Trophoblast cell (in vitro differentiated cells and primary cell): ENCODE results near the gene TMEM239.

ENCODE experiments used
- DNase-seq, 2 donors: peaks; one replicate each; pipeline ENCODE4 v3.0.0-alpha.2; 2016
- H2AFZ ChIP-seq: 2 replicates; pipeline ENCODE4 v1.6.1; 2013; ENCODE audit warnings: low read length, moderate library complexity, mild to moderate bottlenecking; ENCODE audit not compliant: insufficient read depth, poor library complexity
- H2AK5ac ChIP-seq: 2 replicates; pipeline ENCODE4 v1.6.1; 2013; ENCODE audit warnings: mild to moderate bottlenecking, low read length
- H2BK120ac ChIP-seq: 2 replicates; pipeline ENCODE4 v1.6.1; 2013; ENCODE audit warnings: low read length, mild to moderate bottlenecking, moderate library complexity; ENCODE audit not compliant: insufficient read depth, poor library complexity
- H2BK12ac ChIP-seq: 2 replicates; pipeline ENCODE4 v1.6.1; 2013; ENCODE audit warnings: mild to moderate bottlenecking, low read length, moderate library complexity
- H2BK5ac ChIP-seq: 2 replicates; pipeline ENCODE4 v1.6.1; 2013; ENCODE audit warnings: low read length, low read depth, moderate library complexity, mild to moderate bottlenecking; ENCODE audit not compliant: poor library complexity
- H3K14ac ChIP-seq: 2 replicates; pipeline ENCODE4 v1.6.1; 2013; ENCODE audit warnings: mild to moderate bottlenecking, low read length
- H3K18ac ChIP-seq: 2 replicates; pipeline ENCODE4 v1.6.1; 2013; ENCODE audit warnings: mild to moderate bottlenecking, low read length
- H3K23ac ChIP-seq: 2 replicates; pipeline ENCODE4 v1.6.1; 2013; ENCODE audit warnings: low read length
- H3K27ac ChIP-seq: 2 replicates; pipeline ENCODE4 v1.5.1; 2013; ENCODE audit warnings: low read depth, mild to moderate bottlenecking, inconsistent platforms, low read length, moderate library complexity
- H3K27me3 ChIP-seq: 2 replicates; pipeline ENCODE4 v1.6.1; 2013; ENCODE audit warnings: inconsistent platforms, mild to moderate bottlenecking, low read length, moderate library complexity; ENCODE audit not compliant: insufficient read depth
- H3K36me3 ChIP-seq, 2 experiments: 1 replicate in 1 of 2; 2 replicates in 1 of 2; pipeline ENCODE4 v1.6.1; 2013; ENCODE audit warnings: low read length in 2 of 2, mild to moderate bottlenecking in 2 of 2, moderate library complexity in 1 of 2; ENCODE audit not compliant: insufficient read depth in 2 of 2, control insufficient read depth in 1 of 2
- H3K4ac ChIP-seq: 2 replicates; pipeline ENCODE4 v1.6.1; 2013; ENCODE audit warnings: low read depth, mild to moderate bottlenecking, low read length, moderate library complexity
- H3K4me1 ChIP-seq, 2 experiments: 1 replicate in 1 of 2; 2 replicates in 1 of 2; pipeline ENCODE4 v1.6.1; 2013; ENCODE audit warnings: low read length in 2 of 2, mild to moderate bottlenecking in 2 of 2, moderate library complexity in 1 of 2; ENCODE audit not compliant: insufficient read depth in 2 of 2, control insufficient read depth in 1 of 2
- H3K4me2 ChIP-seq: 2 replicates; pipeline ENCODE4 v1.6.1; 2013; ENCODE audit warnings: inconsistent platforms, mild to moderate bottlenecking, low read length, moderate library complexity
- H3K4me3 ChIP-seq: 2 replicates; pipeline ENCODE4 v1.5.1; 2013; ENCODE audit warnings: mild to moderate bottlenecking, low read depth, low read length, inconsistent platforms
- H3K79me1 ChIP-seq: one replicate; pipeline ENCODE4 v1.6.1; 2013; ENCODE audit warnings: low read length
- H3K79me2 ChIP-seq: 2 replicates; pipeline ENCODE4 v1.6.1; 2013; ENCODE audit warnings: low read length, mild to moderate bottlenecking; ENCODE audit not compliant: control insufficient read depth, insufficient read depth, poor library complexity
- H3K9ac ChIP-seq: 2 replicates; pipeline ENCODE4 v1.6.1; 2013; ENCODE audit warnings: mild to moderate bottlenecking, low read length
- H3K9me3 ChIP-seq: 2 replicates; pipeline ENCODE4 v1.6.1; 2013; ENCODE audit warnings: low read depth, mild to moderate bottlenecking, control low read depth, inconsistent platforms, low read length; ENCODE audit not compliant: insufficient read depth
- H4K12ac ChIP-seq: 2 replicates; pipeline ENCODE4 v1.6.1; 2013; ENCODE audit warnings: low read depth, mild to moderate bottlenecking, low read length, moderate library complexity
- H4K8ac ChIP-seq: 2 replicates; pipeline ENCODE4 v1.6.1; 2013; ENCODE audit warnings: low read depth, mild to moderate bottlenecking, low read length, moderate library complexity
- H4K91ac ChIP-seq: one replicate; pipeline ENCODE4 v1.6.1; 2013; ENCODE audit warnings: low read depth, mild to moderate bottlenecking, low read length, moderate library complexity
- WGBS: extraction: QIAGEN DNeasy Blood & Tissue Kit; methylation state at CpG from one replicate; pipeline ENCODE4 v1.1.7; 2013; ENCODE audit warnings: missing lambda C conversion rate; ENCODE audit not compliant: insufficient read length, insufficient coverage; ENCODE audit errors: extremely low coverage; 5-methylcytosine and 5-hydroxymethylcytosine counted together

TMEM239 gene

DNA sequence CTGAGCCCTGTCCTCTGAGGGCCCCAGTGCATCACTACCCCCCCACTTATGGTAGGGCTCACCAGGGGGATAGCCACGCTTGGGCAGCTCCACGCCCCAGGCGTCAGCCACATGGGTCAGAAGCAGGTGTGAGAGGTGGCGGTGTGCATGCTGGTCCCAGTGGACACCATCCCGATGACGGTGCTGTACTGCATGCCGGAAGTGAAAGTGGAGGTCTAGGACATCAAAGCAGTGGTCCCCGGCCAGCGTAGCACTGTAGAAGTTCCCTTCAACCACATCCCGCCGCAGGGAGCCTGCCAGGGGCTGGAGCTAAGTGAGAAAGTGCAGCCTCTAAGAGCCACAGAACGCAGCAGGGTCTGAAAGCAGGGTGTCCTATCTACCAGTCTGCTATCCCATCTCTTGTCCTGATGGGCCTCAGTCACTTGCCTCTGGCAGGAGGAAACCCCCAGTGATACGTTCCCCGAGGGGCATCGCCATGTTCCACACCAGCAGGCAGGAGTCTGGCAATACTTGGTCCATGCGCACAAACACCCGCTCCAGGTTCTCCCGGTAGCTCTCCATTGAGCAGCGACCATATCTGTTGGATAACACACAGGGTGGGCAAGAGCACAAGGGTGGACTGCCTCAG is 22.1 kb downstream of the TMEM239 start:
- no peaks in the 10 kb centered on the region for H3K27me3 ChIP-seq
- no peak overlapping the region for H2AFZ ChIP-seq
- no peak overlapping the region for H2BK12ac ChIP-seq
- no peak overlapping the region for H2BK5ac ChIP-seq
- H3K18ac ChIP-seq = no peak overlapping the region
- H2AK5ac ChIP-seq = no peak overlapping the region
- no peak overlapping the region for H3K23ac ChIP-seq
- H3K36me3 ChIP-seq = peaks cover 9 to 19% of the 10 kb centered on the region in 2 experiments
- no peak overlapping the region for H2BK120ac ChIP-seq
- H4K12ac ChIP-seq = no peak overlapping the region
- peaks cover 6 to 9% of the 10 kb centered on the region in 2 experiments for H3K4me1 ChIP-seq
- WGBS = no CpG with 5 or more reads among the region's 19 CpGs
- no peak overlapping the region for H3K4me3 ChIP-seq
- H4K91ac ChIP-seq = no peak overlapping the region
- no peak for DNase-seq
- H3K14ac ChIP-seq = no peak overlapping the region
- H3K9ac ChIP-seq = no peak overlapping the region
- H3K79me1 ChIP-seq = peaks cover 9% of the 10 kb centered on the region
- H3K79me2 ChIP-seq = peaks cover 6% of the 10 kb centered on the region
- H3K4me2 ChIP-seq = no peak overlapping the region
- no peak overlapping the region for H4K8ac ChIP-seq
- H3K27ac ChIP-seq = no peak overlapping the region
- peaks cover 1% of the 10 kb centered on the region for H3K9me3 ChIP-seq
- H3K4ac ChIP-seq = no peak overlapping the region

DNA sequence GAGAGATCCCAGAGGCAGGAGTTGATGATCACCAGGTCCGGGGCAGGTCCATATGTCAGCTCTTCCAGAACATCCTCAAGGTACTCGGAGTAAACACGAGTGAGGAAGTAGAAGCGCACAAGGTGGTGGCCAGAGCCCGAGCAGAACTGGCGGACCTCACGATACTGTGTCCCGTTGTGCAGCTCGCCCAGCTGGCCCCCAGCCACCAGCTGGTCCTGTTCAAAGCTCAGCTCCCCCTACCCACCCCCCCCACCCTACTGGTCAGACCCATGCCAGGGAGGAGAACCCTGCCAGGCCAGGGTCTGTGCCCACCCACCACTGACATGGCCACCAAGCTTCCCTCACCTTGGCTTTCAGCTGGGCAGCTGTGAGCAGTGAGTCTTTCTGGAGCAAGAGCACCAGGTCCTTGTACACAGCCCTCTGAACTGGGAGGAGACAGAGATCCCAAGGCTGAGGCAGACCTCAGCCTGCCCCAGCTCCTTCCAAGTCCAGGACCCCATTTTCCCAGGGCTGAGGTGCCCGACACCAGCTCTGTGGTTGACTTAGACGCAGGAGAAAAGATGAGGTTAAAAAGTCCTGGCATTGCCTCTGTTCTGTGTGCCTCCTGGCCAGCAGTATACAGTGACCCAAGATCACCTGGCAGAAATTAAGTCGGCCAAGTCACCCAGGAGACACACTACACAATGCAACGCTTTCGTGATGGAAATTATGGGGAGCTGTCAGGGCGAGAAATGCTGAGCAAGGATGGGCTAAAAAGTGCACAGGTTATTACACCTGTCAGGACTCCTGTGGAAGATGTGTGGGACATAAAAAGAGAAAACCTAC is 22.9 kb downstream of the TMEM239 start:
- Histone ChIP-seq H3K4me1 (peaks cover 6 to 9% of the 10 kb centered on the region in 2 experiments), H3K79me1 (peaks cover 9% of the 10 kb centered on the region), H3K79me2 (peaks cover 6% of the 10 kb centered on the region), H2BK12ac (no peak overlapping the region), H2AFZ (no peak overlapping the region), H3K18ac (no peak overlapping the region), H4K12ac (no peak overlapping the region), H3K4me3 (no peak overlapping the region), H3K4ac (no peak overlapping the region), H3K27me3 (no peaks in the 10 kb centered on the region), H2BK5ac (no peak overlapping the region), H3K36me3 (peaks cover 9 to 19% of the 10 kb centered on the region in 2 experiments), H3K9ac (no peak overlapping the region), H2BK120ac (no peak overlapping the region), H3K9me3 (peaks cover 1% of the 10 kb centered on the region), H3K14ac (no peak overlapping the region), H4K91ac (no peak overlapping the region), H4K8ac (no peak overlapping the region), H2AK5ac (no peak overlapping the region), H3K4me2 (no peak overlapping the region), H3K23ac (no peak overlapping the region), H3K27ac (no peak overlapping the region)
- DNase-seq = no peak
- no CpG with 5 or more reads among the region's 15 CpGs for WGBS

- H3K18ac ChIP-seq = peak overlapping the region; percentile 95
- no peak overlapping the region for H2BK12ac ChIP-seq
- peaks cover 1% of the 10 kb centered on the region for H3K9me3 ChIP-seq
- H3K9ac ChIP-seq = no peak overlapping the region
- no peak for DNase-seq
- peak overlapping the region; percentile 87 for H2AFZ ChIP-seq
- H4K12ac ChIP-seq = peak overlapping the region; percentile 98
- H3K4me3 ChIP-seq = peak overlapping the region; percentile 79
- peak overlapping the region; percentile 94 for H4K91ac ChIP-seq
- peak overlapping the region; percentile 99 for H4K8ac ChIP-seq
- no CpG with 5 or more reads among the region's 21 CpGs for WGBS
- peak overlapping the region; percentile 90 for H2BK120ac ChIP-seq
- H2BK5ac ChIP-seq = no peak overlapping the region
- H3K4ac ChIP-seq = peak overlapping the region; percentile 75
- no peak overlapping the region for H3K23ac ChIP-seq
- H3K27me3 ChIP-seq = no peaks in the 10 kb centered on the region
- peaks cover 6 to 9% of the 10 kb centered on the region in 2 experiments for H3K4me1 ChIP-seq
- H3K36me3 ChIP-seq = peaks cover 9 to 19% of the 10 kb centered on the region in 2 experiments
- H2AK5ac ChIP-seq = peak overlapping the region; percentile 87
- peaks cover 6% of the 10 kb centered on the region for H3K79me2 ChIP-seq
- H3K14ac ChIP-seq = peak overlapping the region; percentile 96
- H3K4me2 ChIP-seq = peak overlapping the region; percentile 72
- H3K79me1 ChIP-seq = peaks cover 9% of the 10 kb centered on the region
- H3K27ac ChIP-seq = no peak overlapping the region
These were observed 23.6 kb downstream of the TMEM239 start for GRCh38 chr20:2839732-2840137.

GRCh38 chr20:2840138-2840966 is 24.2 kb downstream of the TMEM239 start, which contains the start of the genes PCED1A and VPS16:
TSS of gene PCED1A (minus strand) at chr20:2840655. CDS start at chr20:2839912, 743 bp downstream.
TSS of gene VPS16 (plus strand) at chr20:2840745. CDS start at chr20:2840775, 30 bp downstream.
- Histone ChIP-seq H3K4me1 (peaks cover 6 to 9% of the 10 kb centered on the region in 2 experiments), H3K27me3 (no peaks in the 10 kb centered on the region), H3K23ac (no peak within 1 kb of the TSS), H3K18ac (peak within 1 kb of the TSS; percentile 95), H3K9ac (peak within 1 kb of the TSS; percentile 90), H3K4me3 (peak within 1 kb of the TSS; percentile 79), H4K8ac (peak within 1 kb of the TSS; percentile 99), H2BK5ac (peak within 1 kb of the TSS; percentile 75), H3K9me3 (peaks cover 1% of the 10 kb centered on the region), H3K4ac (peak within 1 kb of the TSS; percentile 75), H2BK12ac (no peak within 1 kb of the TSS), H3K79me1 (peaks cover 9% of the 10 kb centered on the region), H3K14ac (peak within 1 kb of the TSS; percentile 96), H3K36me3 (peaks cover 9 to 16% of the 10 kb centered on the region in 2 experiments), H4K12ac (peak within 1 kb of the TSS; percentile 98), H2AFZ (peak within 1 kb of the TSS; percentile 87), H3K4me2 (peak within 1 kb of the TSS; percentile 99), H3K79me2 (peaks cover 6% of the 10 kb centered on the region), H4K91ac (peak within 1 kb of the TSS; percentile 94), H3K27ac (peak within 1 kb of the TSS; percentile 28), H2BK120ac (peak within 1 kb of the TSS; percentile 90), H2AK5ac (peak within 1 kb of the TSS; percentile 87)
- peak; percentile 83 to 87 for DNase-seq
- WGBS = no CpG with 5 or more reads among the region's 98 CpGs
